DLD1 (cell line): ENCODE data around the gene KRT82.
"Not testable (repeated sequence)": the region's sequence is repeated elsewhere in the genome, so short reads cannot be mapped to it uniquely, and the experiment has no call there.

Experiments used
- in situ Hi-C: cut with HindIII; loops from 2 replicates; pipeline ENCODE4 v1.10.0; 2017; ENCODE audit warnings: low sequenced_read_pairs

Gene KRT82

DNA sequence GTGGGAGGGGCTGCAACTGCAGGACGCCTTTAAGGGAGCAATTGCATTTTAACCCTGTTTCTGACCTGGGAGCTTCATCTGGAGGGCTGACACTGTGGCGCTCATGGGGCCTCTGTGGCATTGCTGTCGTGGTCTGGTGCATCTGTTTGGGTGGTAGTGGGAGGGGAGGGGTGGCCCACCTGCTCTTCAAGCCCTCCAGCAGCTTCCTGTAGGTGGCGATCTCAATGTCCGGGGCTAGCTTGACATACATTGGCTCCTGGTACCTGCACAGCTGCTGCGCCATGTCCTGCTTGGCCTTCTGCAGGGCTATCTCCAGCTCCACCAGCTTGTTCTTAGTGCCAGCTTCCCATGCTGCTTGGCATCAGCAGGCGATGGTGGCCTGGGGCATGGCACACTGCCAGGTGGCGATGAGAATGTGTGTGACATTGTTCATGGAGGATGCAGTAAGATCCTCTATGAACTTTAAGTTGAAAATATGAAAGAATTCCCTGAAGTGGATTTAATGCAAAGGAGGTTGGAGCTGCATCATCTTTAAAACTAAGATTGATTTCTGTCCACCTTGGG is 7.7 kb upstream of the KRT82 start:
- in situ Hi-C loops: no loop called here

- in situ Hi-C loops: no loop called here
Measured at GRCh38 chr12:52413202-52413601, 7.1 kb upstream of the KRT82 start.

DNA sequence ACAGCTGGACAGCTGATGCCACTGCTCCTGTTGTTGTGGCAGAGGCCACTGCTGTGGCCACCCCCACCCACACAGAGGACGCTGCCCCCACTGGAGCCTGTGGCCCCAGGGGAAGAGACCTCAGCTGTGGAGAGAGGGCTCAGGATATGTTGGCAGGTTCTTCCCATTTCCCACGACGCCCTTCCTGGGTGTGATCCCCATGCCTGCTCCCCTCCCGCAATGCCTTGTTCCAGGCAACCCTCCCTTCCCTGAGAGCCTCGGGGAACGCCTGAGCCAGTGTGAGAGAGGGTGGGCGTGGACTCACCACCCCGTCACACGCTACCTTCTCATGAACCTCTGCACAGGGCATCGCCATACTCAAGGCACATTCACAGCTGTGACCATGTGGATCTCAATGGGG is 5.7 kb upstream of the KRT82 start:
- in situ Hi-C loops: no loop called here

DNA sequence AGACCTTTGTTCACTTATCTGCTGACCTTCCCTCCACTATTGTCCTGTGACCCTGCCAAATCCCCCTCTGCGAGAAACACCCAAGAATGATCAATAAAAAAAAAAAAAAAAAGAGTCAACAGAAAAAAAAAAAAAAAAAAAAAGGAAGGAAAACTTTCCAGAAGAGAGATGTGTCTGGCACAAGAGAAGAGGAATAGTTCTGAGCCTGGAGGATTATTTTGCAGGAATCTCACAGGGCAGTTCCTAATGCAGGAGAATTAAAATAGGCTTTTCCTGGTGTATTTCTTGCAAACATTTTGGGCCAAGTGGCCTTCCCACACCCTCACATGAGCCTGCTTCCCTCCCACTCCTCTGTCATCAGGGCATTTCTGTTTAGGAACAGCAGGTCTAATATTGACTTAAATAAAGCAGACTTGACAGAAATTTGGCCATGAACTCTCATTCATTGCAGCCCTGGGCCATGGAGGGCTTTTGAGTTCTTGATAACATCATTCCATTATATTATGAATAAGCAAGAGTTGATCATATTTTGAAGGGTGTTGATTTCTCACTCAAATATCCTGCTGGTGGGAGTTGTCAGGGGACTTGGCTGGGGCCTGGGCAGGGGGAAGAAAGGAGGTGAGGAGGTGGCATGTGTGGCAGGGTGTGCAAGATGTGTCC is 4.6 kb upstream of the KRT82 start:
- in situ Hi-C loops: not testable (repeated sequence)

- in situ Hi-C loops: no loop called here
Measured at GRCh38 chr12:52407918-52408317, 1.8 kb upstream of the KRT82 start.

DNA sequence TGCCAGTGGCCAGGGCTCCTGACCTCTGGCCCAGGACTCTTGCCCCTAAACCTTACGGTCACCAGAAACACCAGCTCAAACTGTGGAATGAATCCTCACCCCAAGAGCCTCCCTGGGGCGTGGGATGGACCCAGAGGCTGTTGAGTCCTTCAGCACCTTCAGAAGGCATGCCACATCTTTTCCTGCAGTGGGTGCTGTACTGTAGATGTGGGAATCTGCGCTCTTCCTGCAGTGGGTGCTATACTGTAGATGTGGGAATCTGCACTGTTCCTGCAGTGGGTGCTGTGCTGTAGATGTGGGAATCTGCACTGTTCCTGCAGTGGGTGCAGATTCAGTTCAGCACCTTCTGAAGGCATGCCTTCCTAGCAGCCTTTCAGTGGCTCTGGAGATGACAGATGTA is 1.2 kb downstream of the KRT82 start:
- in situ Hi-C loops: loop anchor here (5.0 kb wide), 1 partner anchor 38 kb away; the partner anchor contains the start of gene KRT85

- in situ Hi-C loops: loop anchor here (5.0 kb wide), 1 partner anchor 36 kb away; the partner anchor contains the start of gene KRT85
Measured at GRCh38 chr12:52403561-52403960, 2.6 kb downstream of the KRT82 start.

DNA sequence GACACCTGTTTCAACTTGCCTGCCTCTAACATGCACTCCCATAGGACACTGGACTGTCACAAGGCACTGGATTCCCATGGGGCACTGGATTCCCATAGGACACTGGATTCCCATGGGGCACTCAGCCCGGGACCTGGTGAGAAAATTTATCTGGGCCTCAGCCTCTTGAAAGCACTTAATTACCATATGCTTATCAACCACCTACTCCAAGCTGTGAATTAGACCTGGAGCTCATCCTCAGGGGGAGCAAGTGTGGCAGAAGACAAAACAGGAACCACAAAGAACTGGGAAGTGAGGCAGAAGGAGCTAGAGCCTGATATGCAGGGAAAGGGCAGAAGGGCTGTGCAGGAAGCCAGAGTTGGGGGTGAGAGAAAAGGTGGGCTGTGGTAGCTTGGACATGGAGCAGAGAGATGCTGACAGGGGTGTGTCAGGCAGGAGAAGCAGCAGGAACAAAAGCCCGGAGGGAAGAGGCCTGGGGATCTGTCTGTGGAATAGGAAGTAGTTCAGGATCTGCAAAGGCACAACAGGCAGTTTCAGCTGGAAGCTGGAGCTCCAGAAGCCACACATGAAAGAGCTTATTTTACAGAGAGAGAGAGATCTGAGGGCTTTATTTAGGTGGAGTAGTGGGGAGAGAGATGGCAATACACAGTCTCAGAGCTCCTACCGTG is 3.1 kb downstream of the KRT82 start:
- in situ Hi-C loops: loop anchor here (5.0 kb wide), 1 partner anchor 36 kb away; the partner anchor contains the start of gene KRT85

DNA sequence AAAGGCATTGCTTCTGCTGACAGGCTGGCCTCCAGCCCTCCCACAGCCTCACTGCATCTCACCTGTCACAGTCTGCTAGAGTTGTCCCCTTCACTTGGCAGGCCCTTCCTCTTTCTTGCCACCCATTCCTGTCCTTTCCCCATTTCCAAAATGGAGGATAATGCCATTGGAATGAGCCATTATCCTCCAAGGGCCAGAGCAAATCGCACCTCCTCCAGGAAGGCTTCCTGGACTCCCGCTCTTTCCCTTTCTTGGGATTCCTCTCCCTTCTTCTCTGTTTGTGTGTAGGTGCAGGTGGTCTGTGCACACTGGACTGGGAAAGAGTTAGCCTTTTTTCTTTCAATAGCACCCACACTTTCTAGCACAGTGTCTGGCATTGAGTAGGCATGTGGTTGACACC is 3.8 kb downstream of the KRT82 start:
- in situ Hi-C loops: loop anchor here (5.0 kb wide), 1 partner anchor 35 kb away; the partner anchor contains the start of gene KRT85

DNA sequence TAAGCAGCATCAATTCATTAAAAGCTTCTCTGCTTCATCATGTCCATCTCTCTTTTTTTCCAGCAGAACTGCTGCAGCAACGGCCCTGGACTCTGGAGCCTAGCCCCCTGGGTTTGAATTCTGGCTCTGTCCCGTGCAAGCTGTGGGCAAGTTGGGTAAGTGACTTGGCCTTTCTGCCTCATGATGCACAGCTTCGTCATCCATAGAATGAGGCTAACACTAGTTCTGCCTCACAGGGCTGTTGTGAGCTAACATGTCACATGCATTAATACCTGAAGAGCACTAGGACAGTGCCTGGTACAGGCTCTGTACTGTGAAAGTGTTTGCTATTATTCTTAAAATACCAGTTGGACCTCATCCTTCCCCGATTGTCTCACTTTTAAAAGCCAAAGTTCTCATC is 4.2 kb downstream of the KRT82 start:
- in situ Hi-C loops: loop anchor here (5.0 kb wide), 1 partner anchor 35 kb away; the partner anchor contains the start of gene KRT85

DNA sequence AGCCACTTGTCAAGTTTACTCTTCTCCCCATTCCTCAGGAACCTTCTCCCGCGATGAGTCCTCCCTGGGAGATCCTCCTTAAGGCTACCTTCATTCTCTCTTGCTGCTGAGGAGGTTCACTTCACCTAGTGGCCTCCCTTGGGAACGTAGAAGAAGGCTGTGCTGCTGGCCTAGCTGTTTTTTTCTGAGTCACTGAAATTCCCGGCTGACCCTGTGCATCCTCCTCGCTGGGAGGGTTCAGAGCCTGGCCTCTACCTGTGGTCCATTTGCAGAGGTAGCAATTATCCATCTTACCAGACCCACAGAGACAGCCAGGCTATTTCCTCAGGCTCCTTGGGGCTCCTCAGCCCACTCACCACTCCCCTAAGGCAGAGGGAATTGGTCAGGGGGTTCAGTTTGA is 4.6 kb downstream of the KRT82 start:
- in situ Hi-C loops: loop anchor here (5.0 kb wide), 1 partner anchor 34 kb away; the partner anchor contains the start of gene KRT85

DNA sequence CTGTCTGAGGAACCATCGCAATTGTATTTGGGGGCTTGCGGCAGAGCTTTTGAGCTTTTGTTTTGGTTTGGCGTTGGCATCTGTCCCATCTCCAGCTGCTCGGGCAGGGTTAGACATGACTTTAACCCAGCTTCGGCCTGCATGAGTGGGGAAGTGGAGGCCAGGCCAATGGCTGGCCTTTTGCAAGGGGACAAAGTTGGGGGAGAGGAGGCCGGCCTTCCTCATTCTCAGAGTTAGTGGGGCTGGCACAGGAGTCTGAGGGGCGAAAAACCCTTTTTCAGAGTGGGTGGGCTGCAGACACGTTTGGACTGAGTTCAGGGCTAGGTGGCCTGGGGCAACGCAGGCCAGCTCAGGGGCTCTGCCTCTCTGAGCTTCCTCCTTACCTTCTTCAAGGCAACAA is 5.2 kb downstream of the KRT82 start:
- in situ Hi-C loops: loop anchor here (5.0 kb wide), 1 partner anchor 34 kb away; the partner anchor contains the start of gene KRT85

DNA sequence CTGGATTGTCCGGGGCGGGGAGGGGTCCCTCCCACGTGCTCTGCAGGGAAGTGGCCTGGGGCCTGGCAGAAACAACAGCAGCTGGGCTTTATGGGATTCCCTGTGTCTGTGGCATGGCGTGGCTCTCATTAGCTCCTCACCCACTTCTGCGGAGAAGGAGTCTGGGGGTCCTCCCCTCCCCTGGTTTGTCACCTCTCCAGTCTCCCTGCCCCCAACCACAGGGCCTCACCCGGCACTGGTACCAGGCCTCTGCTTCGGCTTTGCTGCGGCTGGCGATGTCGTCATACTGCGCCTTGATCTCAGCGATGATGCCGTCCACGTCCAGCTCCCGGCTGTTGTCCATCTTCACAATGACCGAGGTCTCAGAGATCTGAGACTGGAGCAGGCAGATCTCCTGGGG is 6.4 kb downstream of the KRT82 start:
- in situ Hi-C loops: loop anchor here (5.0 to 25.0 kb wide), 2 partner anchors 32 to 463 kb away; partner anchors contain the start of gene KRT85

DNA sequence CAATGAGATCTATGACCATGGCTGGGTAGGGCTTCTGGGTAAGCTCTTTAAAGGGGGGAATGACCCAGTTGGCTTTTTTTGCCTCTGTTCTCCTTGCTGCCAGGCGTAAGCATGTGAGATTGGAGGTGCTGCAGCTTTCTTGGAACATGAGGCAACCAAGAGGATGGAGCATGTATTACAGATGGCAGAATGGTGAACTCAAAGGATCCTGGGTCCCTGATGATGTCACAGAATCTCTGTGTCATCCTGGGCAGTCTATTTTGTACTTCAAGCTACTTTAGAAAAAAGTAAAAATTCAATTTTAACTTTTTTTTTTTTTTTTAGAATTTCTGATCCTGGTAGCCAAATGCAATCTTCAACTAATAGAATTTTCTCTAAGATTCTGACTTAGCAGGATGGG is 8.0 kb downstream of the KRT82 start:
- in situ Hi-C loops: loop anchor here (25.0 kb wide), 1 partner anchor 464 kb away; no protein-coding TSS in a partner anchor

DNA sequence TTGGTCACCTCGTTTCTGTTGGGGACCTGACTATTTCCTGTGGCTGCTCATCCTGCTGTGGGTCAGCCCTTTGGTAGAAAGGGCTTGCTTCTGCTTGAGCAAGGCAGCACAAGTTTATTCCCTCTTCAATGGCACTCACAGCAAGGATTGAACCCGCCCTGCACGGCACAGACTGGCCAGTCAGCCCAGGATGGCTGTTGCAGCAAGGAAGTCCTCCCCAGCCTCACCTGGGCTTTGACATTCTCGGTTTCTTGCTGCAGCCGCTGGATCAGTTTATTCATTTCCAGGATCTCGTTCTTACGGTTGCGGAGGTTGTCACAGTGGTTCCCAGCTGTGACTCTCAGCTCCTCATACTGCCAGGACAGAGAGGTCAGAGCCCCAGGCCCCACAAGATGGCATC is 9.5 kb downstream of the KRT82 start:
- in situ Hi-C loops: loop anchor here (25.0 kb wide), 1 partner anchor 466 kb away; no protein-coding TSS in a partner anchor

DNA sequence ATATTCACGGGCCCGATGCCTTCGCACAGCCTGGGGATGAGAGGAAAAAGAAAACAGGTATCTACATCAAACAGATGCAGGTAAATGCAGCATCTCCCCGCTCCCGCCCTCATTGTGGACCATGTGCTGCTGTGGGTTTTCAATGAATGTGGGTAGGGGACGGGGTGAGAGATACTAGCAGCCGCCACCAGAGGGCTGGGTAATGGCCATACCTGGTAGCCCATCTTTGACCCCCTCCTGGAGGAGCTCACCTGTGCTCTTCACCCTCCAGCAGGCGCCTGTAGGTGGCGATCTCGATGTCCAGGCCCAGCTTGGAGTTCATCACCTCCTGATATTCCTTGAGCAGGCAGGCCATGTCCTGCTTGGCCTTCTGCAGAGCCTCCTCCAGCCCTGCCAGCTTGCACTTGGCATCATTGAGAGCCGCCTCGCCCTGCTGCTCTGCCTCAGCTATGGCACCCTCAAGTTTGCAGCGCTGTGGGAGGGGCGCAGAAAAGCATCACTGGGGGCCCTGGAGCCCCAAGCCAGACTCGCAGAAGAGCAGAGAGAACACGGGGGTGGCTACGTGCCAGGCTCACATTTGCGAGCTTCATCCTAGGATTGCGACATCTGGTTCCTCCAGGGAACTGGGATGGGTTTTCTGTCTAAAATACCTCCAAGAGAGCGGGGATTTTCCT is 10.2 kb downstream of the KRT82 start:
- in situ Hi-C loops: loop anchor here (25.0 kb wide), 1 partner anchor 466 kb away; no protein-coding TSS in a partner anchor

DNA sequence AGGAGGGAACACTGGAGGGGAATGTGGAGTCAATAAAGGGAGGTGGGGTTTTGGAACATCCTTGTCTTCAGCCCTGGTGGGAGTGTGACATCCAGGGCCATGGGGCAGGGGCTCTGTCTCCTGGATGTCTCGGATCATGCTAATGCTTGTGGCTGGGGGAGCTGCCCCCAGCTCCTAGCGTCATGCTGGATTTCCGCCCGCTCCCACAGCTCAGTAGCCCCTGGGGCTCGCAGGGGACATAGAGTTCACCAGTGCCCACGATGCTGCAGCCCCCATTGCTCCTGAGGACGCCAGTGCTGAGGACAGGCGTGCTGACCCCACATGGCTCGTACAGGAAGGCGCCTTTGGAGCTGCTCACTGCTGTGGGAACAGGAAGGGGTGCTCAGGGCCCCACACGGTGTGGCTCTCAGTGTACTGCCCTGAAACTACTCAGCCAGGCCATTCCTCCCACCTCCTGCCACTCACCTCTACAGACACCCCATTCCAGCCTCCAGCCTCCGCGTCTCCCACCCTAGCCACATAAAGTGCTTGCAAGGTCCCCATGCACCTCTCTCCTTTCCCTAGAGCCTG is 11.2 kb downstream of the KRT82 start:
- in situ Hi-C loops: loop anchor here (25.0 kb wide), 1 partner anchor 467 kb away; no protein-coding TSS in a partner anchor

- in situ Hi-C loops: loop anchor here (25.0 kb wide), 1 partner anchor 470 kb away; no protein-coding TSS in a partner anchor
Measured at GRCh38 chr12:52392465-52393007, 13.6 kb downstream of the KRT82 start.

GRCh38 chr12:52391618-52392002 is 14.5 kb downstream of the KRT82 start:
- in situ Hi-C loops: loop anchor here (25.0 kb wide), 1 partner anchor 471 kb away; no protein-coding TSS in a partner anchor
